Tibial artery (tissue), 4 donors: ENCODE measurements around the gene CYGB.

Experiments used
- DNase-seq, 2 donors: peaks; one replicate each; pipeline ENCODE4 v3.0.0-alpha.2; 2019
- H3K27ac ChIP-seq, 2 donors: fragments of 200-600 bp; sonication (generic) in 1 of 2; 1 replicate in 1 of 2; 2 replicates in 1 of 2; pipeline ENCODE4 v1.5.1; 2018 to 2019; ENCODE audit warnings: mild to moderate bottlenecking in 1 of 2
- H3K27me3 ChIP-seq, 2 donors: fragments of 200-600 bp; sonication (generic) in 1 of 2; one replicate each; pipeline versions ENCODE4 v1.5.1 to v1.6.0; 2016 to 2019
- H3K36me3 ChIP-seq, 3 donors: fragments of 200-600 bp; sonication (generic) in 2 of 3; one replicate each; pipeline ENCODE4 v1.5.1; 2016 to 2019; ENCODE audit warnings: mild to moderate bottlenecking in 2 of 3
- H3K4me1 ChIP-seq, 4 donors: fragments of 200-600 bp; sonication (generic) in 2 of 4; 1 replicate in 3 of 4; 2 replicates in 1 of 4; pipeline ENCODE4 v1.5.1; 2016 to 2019
- H3K4me3 ChIP-seq, 2 donors: fragments of 200-600 bp; sonication (generic) in 1 of 2; 1 replicate in 1 of 2; 2 replicates in 1 of 2; pipeline ENCODE4 v1.5.1; 2018 to 2019; ENCODE audit warnings: mild to moderate bottlenecking in 2 of 2
- H3K9me3 ChIP-seq, 3 donors: fragments of 200-600 bp; sonication (generic) in 1 of 3; one replicate each; pipeline ENCODE4 v1.5.1; 2016 to 2019
- intact Hi-C: fragments of 100-400 bp; cut with DNase I; formaldehyde crosslinking; loops from one replicate; pipeline ENCODE4 v1.15.0; 2023; ENCODE audit warnings: low total_unique reads
- TF ChIP-seq, protein P1 (sequence below), 2 experiments: fragments of 200-600 bp in 1 of 2; fragments of 450-650 bp in 1 of 2; IDR thresholded peaks; one replicate each; pipeline ENCODE4 v1.5.1; 2017 to 2019; ENCODE audit warnings: antibody characterized with exemption in 2 of 2, mild to moderate bottlenecking in 1 of 2, moderate library complexity in 1 of 2

CYGB gene

DNA sequence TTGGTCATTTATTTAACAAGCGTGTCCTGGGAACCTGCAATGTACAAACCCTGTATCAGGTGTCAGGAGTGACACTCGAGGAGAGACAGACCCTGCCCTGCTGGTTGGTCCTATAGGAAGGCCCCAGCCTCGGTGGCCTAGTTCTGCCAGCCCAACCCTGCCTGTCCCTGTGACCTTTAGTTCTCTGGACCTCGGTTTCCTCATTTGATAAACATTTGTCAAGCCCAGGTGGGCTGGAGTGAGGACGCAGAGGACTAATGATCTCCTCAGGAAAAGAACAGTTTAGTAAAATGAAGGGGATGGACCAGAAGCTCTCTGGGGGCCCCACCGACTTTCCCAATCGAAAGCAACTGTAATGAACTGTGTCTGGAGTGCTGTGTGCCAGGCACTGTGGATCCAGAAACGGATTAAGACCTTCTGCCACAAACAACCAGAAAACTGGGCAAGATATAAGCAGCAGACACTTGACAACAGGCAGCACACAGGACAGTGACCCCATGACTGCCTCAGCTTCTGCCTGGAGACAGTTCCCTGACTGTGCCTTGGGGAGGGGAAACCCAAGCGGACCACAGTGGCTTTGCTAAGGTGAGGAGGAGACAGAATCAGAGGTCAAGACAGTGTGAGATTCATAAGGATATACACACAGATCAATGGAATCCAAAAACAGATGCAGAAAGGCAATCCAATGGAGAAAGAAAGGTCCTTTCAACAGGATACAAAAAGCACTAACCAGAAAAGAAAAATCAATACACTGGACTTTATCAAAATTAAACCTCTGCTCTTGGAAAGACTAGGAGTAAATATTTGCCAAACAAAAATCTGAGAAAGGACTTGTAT, 11.1 kb upstream of the CYGB start:
- H3K27me3 ChIP-seq: peaks cover 0 to 28% of the 10 kb centered on the region in 2 donors
- no peak overlapping the region for H3K4me3 ChIP-seq
- H3K4me1 ChIP-seq: peaks cover 0 to 22% (median 0%) of the 10 kb centered on the region in 4 donors
- no peaks in the 10 kb centered on the region for H3K36me3 ChIP-seq
- H3K9me3 ChIP-seq: no peaks in the 10 kb centered on the region
- intact Hi-C loops: no loop called here
- DNase-seq: peak in 1 of 2 donors; percentile 55
- TF ChIP-seq, protein P1, sequence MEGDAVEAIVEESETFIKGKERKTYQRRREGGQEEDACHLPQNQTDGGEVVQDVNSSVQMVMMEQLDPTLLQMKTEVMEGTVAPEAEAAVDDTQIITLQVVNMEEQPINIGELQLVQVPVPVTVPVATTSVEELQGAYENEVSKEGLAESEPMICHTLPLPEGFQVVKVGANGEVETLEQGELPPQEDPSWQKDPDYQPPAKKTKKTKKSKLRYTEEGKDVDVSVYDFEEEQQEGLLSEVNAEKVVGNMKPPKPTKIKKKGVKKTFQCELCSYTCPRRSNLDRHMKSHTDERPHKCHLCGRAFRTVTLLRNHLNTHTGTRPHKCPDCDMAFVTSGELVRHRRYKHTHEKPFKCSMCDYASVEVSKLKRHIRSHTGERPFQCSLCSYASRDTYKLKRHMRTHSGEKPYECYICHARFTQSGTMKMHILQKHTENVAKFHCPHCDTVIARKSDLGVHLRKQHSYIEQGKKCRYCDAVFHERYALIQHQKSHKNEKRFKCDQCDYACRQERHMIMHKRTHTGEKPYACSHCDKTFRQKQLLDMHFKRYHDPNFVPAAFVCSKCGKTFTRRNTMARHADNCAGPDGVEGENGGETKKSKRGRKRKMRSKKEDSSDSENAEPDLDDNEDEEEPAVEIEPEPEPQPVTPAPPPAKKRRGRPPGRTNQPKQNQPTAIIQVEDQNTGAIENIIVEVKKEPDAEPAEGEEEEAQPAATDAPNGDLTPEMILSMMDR (IDR thresholded peaks at IDR 0.05): no peak
- H3K27ac ChIP-seq: no peak overlapping the region

GRCh38 chr17:76547642-76548202, 10.2 kb upstream of the CYGB start:
- intact Hi-C loops: loop anchor here (2.0 kb wide), 1 partner anchor 25 kb away; no protein-coding TSS in a partner anchor
- Histone ChIP-seq H3K36me3 (no peaks in the 10 kb centered on the region), H3K27ac (no peak overlapping the region), H3K4me1 (peaks cover 0 to 21% (median 0%) of the 10 kb centered on the region in 4 donors), H3K4me3 (no peak overlapping the region), H3K27me3 (peaks cover 0 to 37% of the 10 kb centered on the region in 2 donors), H3K9me3 (no peaks in the 10 kb centered on the region)
- no peak for DNase-seq
- TF ChIP-seq, protein P1 (IDR thresholded peaks at IDR 0.05): no peak

DNA sequence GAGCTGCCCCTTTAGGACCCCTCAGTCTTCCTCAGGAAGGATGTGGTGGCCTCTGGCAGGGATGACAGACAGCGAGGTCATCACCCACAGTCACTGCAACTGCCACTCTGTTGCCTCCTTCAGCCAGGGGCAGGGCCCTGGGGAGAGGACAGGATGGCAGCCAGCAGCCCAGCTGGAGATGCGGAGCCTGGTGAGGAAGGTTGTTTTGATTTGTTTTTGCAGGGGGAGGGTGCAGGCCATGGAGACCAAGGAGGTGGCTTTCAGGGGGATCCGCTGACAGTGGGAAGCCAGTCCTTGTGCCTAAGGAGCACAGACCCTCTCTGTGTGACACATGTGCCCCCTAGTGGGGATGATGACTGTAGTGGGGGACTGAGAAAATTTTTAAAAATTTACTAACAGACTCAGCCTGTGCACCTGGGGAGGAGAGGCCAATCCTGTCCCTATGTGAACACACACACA, 9.7 kb upstream of the CYGB start:
- no peaks in the 10 kb centered on the region for H3K36me3 ChIP-seq
- H3K4me1 ChIP-seq: peaks cover 0 to 21% (median 0%) of the 10 kb centered on the region in 4 donors
- TF ChIP-seq, protein P1 (IDR thresholded peaks at IDR 0.05): peak; percentile 62 to 74
- peaks cover 0 to 41% of the 10 kb centered on the region in 2 donors for H3K27me3 ChIP-seq
- no peak overlapping the region for H3K4me3 ChIP-seq
- no peaks in the 10 kb centered on the region for H3K9me3 ChIP-seq
- no peak overlapping the region for H3K27ac ChIP-seq
- peak in 1 of 2 donors; percentile 70 for DNase-seq
- intact Hi-C loops: loop anchor here (2.0 kb wide), 1 partner anchor 24 kb away; no protein-coding TSS in a partner anchor

GRCh38 chr17:76546556-76547182, 9.2 kb upstream of the CYGB start:
- Histone ChIP-seq H3K4me1 (peaks cover 0 to 21% (median 0%) of the 10 kb centered on the region in 4 donors), H3K4me3 (no peak overlapping the region)
- intact Hi-C loops: loop anchor here (2.0 kb wide), 1 partner anchor 24 kb away; no protein-coding TSS in a partner anchor

More at GRCh38 chr17:76546556-76547182, 9.2 kb upstream of the CYGB start:
- H3K27me3 ChIP-seq: peaks cover 0 to 41% of the 10 kb centered on the region in 2 donors
- H3K27ac ChIP-seq: no peak overlapping the region
- TF ChIP-seq, protein P1 (IDR thresholded peaks at IDR 0.05): no peak
- H3K36me3 ChIP-seq: no peaks in the 10 kb centered on the region
- H3K9me3 ChIP-seq: no peaks in the 10 kb centered on the region
- no peak for DNase-seq
